Stimulated activated CD4-positive, alpha-beta T cell treated with anti-CD3 and anti-CD28 coated beads, Interleukin-1b, Interleukin-23, amount 100 ng/mL, for 4 hours (primary cell): ENCODE measurements around the gene SS18.

ENCODE experiments used
- DNase-seq, 2 donors: peaks; one replicate each; pipeline ENCODE4 v3.0.0-alpha.2; 2020; ENCODE audit warnings: low read depth in 2 of 2

The SS18 gene

GRCh38 chr18:26002375-26002910, 88.0 kb downstream of the SS18 start:
- no peak for DNase-seq

- no peak for DNase-seq
Measured at GRCh38 chr18:25998461-25998860, 92.0 kb downstream of the SS18 start.

DNA sequence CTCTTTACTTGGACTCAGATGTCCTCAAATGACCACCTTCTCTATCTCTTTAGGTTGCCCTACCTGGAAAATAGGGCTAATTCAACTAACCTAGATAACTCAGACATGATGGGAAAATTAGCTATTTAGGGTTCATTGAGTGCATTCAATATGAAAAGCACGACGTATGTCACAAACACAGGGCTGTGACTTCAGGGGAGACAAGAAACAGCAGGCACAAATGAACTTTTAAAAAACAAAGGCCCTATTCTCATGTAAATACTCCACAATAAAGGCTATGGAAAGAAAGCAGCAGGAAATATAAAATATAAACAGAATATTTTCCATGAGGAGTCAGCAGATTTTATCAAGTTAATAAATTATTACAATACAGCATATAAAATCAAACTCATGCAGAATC, 97.8 kb downstream of the SS18 start:
- no peak for DNase-seq

GRCh38 chr18:25990473-25990872, 99.9 kb downstream of the SS18 start:
- no peak for DNase-seq

GRCh38 chr18:25985707-25986394, 104.6 kb downstream of the SS18 start:
- no peak for DNase-seq

DNA sequence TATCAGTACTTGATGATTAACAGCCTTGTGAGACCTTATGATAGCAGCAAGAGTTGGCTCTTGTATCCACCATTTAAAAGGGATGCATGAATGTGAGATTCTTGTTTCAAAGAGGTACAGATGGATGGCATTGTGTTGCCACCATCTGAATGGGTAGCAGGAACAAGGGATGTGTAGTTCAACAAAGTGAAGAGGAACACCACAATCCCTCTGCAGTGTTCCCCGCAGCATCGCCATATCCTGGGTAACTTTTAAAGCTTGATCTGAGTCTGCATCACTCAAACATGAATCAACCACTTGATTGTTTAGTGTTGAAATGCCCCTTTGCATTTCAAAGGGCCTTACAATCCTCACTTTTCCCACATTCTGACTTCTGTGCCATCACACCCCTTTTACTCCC, 106.7 kb downstream of the SS18 start:
- no peak for DNase-seq

- DNase-seq: no peak
Measured at GRCh38 chr18:25982961-25983360, 107.5 kb downstream of the SS18 start.

GRCh38 chr18:25982153-25982552, 108.3 kb downstream of the SS18 start:
- no peak for DNase-seq

GRCh38 chr18:25979369-25980040, 110.9 kb downstream of the SS18 start:
- no peak for DNase-seq

DNA sequence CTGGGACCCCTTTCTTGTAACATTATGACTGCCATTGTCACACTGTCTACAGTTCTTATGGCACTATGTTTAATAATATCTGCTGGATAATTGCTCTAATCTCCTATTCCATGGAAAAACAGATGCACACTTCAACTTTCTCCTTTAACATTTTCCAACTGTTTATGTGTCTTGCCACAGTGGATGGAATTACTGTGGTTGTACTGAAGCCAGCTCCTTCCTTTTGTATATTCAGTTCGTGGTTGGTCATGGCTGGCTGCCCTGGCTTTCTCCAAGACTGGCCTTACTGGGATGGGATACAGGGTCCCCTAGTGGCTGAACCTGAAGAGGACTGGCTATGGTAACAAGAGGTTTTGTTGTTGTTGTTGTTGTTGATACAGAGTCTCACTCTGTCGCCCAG, 113.9 kb downstream of the SS18 start:
- DNase-seq: no peak

GRCh38 chr18:25974630-25975077, 115.8 kb downstream of the SS18 start:
- no peak for DNase-seq
